GM21423 (cell line): ENCODE data around the gene TCERG1L.
"Not testable (repeated sequence)": the region's sequence is repeated elsewhere in the genome, so short reads cannot be mapped to it uniquely, and the experiment has no call there.

Experiments
- ATAC-seq: cut with Tn5 transposase; IDR thresholded peaks from one replicate; pipeline ENCODE4 v1.9.1; 2021; ENCODE audit warnings: mild to moderate bottlenecking, moderate library complexity; ENCODE audit not compliant: unreplicated experiment

The TCERG1L gene

DNA sequence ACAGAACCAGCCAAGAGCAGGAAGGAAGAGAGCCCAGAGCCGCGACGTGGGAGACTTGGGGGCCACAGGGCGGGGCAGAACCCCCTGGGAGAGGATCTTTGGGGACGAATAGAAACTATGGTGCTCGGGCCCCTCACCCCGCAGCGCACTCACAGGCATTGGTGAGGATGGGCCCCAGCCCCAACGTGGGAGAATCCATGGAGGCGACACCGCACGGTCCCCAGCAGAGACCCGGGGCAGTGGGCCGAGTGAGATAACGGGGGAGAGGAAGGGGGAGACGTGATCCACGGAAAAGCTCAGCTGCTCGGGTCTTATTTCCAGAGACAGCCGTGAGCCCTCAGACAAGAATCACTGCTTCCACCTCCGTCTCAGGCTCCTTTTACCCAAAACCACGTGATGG is 222.4 kb downstream of the TCERG1L start:
- no peak for ATAC-seq

DNA sequence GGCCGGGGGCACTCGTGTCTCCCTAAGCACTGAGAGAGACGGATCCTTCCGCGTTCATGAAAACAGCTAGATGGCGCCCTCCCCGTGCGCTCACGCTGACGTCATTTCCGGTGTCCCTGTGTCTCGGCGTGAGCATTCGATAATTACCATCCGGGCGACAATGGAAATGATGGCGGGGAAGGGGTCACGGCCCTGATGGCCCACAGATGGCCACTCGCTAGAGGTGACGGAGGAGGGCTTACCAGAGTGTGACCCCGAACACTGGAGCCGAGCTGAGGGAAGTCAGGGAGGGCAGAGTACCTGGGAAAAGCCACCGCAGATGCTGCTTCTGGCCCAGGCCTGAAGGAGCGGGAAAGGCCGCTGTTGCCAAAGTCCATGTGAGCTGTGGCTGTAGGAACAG is 222.9 kb downstream of the TCERG1L start:
- ATAC-seq = no peak

DNA sequence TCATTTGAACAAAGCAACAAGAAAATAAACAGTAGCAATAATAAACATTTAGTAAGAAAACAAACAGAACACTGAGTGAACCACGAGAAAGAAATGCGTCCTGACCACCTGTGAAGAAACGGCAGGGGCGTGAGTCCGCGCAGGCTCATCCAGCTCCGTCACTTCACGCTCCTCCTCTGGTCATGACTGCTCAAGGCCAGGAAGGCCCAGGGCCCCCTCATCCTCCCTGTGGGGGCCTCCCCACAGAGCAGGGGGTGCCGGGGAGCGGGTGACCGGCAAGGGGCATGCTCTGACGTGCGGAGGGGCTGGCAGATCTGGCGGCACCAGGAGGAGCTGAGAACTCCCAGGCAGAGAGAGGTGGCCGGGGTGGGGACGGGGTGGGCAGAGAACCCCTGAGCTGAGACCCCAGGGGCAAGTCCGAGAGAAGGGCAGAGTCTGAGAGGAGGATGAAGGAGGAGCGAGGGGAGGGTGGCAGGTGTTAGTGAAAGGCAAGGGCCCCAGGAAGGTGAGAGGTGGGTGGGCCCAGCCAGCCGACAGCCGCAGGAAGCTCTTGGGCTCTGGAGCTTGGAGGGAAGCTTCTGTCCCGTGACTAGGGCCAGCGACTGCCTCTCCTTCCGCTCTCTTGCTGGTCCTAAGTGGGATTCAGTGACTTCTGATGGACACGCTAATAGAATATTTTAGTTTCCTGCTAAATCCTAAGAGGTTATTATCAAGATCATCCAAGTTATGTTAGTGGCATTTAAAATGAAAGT is 223.9 kb downstream of the TCERG1L start:
- ATAC-seq = no peak

DNA sequence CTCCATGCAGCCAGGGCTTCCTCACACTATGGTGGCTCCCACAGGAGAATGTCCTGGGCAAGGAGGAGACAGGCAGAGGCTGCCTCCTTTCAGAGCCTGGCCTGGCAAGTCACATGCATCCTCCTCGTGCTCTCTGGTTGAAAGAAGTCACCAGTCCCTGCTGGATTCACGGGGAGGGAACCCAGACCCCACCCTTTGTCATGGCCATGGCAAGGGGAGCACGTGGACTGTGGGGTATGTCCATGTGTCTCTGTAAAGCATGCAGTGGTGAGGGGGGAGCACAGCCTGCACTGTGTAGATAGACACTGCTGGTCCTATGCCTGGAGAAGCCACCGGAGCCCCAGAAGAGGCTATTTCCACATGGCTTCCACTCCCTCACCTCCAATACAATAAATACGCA is 225.0 kb downstream of the TCERG1L start:
- ATAC-seq = no peak

DNA sequence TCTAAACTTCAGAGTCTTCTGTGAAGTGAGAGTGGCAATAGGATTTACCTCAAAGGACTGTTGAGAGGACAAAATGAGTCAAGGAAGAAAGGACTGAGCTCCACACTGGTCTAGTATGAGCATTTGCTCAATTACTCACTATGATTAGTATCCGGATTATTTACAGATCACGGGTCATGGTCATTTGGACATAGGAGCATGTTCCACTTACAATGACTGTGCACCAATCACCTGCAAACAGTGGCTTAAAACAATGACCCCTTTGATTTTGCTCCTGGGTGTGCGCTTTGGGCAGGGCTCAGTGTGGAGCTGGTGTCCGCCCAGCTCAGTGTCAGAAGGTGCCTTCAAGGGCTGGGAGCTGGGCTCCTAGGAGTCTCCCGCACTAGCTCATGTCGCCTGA is 225.4 kb downstream of the TCERG1L start:
- ATAC-seq = no peak

DNA sequence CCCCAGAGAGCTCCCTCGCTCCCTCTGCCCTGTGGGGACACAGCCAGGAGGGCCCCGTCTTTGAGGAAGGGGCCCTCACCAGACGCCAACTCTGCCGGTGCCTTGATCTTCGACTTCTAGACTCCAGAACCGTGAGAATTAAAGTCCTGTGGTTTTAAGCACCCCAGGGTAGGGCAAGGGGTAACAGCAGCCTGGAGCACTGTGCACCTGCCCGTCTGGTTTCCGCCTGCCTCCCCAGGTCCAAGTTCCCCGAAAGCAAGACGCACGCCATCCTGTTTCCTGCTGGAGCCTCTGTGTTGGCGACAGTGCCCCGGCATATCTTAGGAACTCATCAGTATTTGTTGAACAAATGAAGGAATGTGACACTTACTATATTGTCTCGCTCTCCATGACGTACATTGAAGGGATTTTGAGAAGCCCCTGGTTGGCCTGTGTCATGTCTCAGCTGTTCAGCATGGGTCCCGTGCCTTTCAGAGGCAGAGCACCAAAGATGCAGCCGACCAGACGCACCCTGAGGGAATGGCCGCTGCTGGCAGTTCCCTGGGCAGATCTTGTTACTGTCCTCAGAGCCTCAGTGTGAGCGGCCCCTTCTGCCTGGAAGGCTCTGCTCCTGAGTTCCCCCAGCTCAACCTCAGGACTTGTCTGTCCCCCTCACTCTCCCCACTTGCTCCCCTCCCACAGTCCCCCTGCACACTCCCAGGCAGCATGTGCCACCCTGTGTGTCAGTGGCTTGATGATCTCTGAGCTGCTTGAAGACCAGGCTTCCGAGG is 226.2 kb downstream of the TCERG1L start:
- no peak for ATAC-seq

DNA sequence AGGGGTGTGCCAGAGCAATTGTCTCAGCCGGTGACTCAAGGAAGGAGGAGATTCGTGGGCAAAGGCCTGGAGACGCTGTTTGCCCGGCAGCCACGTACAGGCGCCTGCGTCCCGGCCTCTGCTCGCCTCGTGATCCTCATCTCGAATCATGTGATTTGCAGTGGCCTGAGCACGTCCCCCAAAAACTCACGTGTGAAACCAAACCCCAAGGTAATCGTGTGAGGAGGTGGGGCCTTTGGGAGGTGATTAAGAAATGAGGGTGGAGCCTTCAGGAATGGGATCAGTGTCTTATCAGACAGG is 226.8 kb downstream of the TCERG1L start:
- ATAC-seq = no peak

DNA sequence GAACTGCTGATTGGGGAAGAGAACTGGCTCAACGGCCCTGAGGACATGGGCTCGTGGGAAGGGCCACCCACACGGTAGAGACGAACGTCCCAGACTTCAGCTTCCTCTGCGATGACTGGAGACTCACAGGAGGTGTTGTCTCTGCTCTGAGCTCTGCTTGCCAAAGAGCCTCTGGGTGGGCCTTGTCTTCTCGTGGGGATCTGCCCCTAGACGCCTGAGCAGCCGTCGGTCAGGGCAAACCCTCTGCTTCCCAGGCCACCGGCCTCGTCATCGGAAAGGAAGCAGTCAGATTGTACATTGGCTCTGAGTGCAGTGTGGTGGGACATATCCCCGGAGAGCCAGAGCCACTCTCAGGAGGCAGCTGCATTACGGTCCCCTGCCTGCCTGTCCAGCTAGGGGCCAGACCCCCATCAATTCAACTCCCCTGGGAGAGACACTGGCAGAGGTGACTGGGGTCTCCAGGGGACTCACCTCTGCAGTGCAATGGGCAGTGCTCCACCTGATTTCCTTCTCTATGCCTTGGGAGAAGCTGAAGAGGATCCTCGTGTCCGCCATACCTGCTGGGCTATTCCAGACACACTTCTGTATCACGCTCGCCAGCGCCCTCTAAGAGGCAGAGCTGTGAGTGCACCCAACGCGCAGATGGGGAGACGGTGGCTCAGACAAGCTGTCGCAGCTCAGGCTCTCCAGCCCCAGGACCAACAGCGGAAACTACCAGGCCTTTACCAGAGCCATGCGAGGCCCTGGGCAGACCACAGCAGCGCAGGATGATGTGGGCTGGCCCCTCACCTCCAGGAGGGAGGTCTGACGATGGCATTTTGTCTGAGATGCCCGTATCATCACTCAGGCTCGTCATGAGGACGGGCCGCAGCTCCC is 227.4 kb downstream of the TCERG1L start:
- no peak for ATAC-seq

DNA sequence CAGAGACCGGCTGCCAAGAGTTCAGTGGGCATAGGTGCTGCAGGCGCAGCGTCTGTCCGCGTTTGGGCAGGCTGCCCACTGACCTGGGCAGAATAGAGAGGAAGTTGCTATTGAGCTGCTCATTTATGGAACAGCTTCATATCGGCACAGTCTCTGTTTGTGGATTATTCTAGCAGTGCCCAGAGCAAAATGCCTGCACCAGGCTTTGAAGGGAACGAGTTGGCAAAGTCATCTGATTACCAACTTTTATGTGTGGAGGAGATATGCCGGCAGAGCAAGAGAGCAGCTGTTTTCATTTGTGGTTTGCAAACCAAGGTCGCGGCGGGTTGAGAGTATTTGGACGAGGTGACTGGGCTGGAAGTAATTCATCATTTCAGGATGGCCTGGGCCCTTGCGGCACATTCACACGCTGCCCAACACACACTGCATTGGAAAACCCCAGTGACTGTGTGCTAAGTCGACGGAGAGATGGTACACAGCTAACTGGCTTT is 228.5 kb downstream of the TCERG1L start:
- ATAC-seq = no peak

DNA sequence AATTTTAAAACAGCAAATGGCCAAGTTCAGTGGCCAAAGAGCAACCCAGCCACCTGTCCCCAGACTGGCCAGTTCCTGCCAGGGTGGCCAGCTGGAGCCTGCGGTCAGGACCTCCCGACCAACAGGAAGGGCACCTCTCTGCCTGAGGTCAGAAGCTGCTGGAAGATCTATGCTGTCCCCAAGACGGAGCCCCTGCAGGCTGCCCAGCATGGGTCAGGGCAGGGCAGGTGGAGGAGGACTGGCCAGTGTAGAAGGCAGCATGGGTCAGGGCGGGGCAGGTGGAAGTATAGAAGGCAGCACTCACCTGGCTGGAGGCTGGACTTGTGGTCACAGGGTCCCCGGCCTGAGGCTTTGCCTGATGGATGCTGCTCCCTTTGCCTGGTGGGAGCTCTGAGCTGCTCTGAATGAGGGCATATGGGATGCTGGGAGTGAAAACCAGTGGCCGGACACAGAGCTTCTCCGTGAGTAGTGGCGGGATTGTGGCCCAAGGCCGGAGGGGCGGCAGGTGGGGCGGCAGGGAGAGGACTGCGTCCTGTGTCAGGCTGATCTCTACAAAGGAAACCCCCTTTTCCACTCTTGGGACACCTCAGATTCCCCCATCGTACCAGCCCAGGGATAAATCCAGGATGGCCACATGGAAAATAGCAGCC is 229.2 kb downstream of the TCERG1L start:
- ATAC-seq = no peak

DNA sequence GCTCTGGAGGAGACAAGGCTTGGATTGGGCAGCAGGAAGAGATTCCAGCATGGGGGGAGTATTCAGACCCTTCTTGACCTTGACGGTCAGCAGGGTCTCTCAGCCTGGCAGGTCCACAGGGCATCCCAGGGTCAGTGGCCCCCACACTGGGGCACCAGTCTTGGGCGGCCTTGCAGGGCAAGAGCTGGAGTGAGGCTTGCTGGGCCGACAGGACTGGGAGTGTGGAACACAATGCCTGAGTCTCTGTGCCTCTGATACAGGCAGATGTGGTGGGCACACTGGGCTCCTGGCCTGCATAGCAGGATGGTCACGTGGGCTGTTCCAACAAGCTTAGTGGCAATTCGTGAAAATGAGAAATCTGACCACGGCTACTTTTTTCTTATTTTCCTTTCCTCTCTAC is 229.7 kb downstream of the TCERG1L start:
- ATAC-seq = no peak

DNA sequence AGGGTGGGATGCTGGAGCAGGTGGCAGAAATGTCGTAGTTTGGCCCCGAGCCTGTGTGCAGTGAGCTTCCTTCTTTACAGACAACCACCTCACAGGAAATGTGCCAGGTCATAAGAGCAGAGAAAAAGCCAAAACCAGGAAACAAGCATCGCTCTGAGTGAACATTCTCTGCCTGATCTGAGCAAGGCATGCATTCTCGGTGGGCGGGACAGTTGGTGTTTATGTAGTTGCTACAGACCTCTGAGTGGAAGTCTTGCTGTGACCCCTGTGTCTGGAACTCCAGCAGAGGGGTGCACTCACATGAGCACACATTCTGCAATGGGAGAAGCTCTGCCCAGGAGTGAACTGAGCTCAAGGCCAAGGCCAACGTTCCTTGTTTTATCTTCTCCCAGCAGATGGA is 230.1 kb downstream of the TCERG1L start:
- no peak for ATAC-seq

DNA sequence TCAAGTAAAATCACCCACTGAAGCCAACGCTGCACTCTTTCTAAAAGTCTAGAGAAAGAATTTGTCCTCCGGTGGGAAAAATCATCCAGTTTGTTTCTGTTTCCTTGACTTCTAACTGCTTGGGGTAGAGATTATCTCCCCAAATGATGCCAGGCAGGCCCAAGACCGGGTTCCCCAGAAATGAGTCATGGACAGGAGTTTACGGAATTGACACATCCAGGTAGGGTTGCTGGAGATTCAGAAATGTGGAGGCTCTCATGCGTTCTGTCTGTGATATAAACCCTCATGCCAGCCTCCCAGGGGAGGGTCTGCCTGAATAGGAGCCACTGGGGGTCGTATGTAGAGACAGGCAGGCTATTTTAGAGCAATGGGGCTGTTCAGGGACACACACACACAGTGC is 230.9 kb downstream of the TCERG1L start:
- ATAC-seq = no peak

DNA sequence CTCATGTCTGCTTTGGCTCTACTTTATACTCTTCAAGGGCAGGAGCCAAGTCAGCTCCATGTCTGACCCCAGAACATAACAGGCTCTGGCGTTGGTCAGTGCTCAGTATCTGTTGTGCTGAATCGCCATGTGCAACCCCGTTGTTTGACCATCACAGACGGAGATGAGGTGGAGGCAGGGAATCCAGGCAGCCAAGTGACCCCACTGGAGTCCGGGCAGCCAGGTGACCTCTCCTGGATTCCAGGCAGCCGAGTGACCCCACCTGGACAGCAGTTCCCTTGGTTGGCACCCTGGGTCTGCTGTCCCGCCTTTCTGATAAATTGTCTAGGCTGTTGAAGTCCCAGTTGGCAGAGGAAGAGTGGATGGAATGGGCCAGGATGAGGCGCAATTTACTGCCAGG is 232.2 kb downstream of the TCERG1L start:
- ATAC-seq = no peak

DNA sequence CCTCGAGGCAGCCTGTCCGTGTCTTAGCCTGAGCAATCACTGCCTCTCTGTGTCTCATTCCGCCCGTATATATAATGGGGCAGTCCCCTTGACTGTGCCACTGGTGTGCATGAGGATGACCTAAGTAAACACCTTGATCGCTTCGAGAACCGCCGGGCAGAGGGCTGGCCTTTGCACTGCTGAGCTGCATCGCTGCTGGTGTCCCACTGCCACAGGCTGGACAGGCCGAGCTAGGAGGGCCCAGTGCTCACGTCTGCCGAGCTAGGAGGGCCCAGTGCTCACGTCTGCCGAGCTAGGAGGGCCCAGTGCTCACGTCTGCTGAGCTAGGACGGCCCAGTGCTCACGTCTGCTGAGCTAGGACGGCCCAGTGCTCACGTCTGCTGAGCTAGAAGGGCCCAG is 232.6 kb downstream of the TCERG1L start:
- ATAC-seq = not testable (repeated sequence)

DNA sequence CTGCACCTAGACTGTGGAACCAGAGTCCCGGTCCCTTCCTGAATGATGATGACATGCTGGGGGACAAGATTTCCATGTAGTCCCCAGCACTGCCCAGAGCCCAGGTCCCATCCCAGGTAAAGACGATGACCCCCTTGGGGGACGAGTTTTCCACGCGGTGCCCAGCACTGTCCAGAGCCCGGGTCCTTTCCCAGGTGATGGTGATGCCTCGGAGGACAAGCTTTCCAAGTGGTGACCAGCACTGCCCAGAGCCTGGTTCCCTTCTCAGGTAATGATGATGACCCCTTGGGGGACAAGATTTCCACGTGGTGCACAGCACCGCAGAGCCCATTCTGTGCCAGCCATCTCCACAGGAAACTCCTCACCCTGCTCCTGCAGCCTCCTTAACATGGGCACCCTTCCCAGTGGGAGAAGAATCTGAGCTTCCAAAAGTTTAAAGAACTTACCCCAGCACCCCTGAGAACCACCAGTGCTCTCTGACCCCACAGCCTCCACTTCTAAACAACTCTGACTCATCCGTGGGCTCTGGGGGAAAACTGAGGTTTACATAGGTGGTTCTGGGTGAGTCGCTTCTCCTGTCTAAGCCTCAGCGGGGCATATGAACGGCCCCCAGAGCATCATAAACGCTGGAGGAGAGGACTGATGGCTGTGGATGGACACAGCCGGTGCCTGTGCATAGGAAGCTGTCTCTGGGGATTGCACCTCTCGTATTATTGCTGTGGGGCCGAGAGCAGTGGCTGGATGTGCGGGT is 233.2 kb downstream of the TCERG1L start:
- no peak for ATAC-seq

DNA sequence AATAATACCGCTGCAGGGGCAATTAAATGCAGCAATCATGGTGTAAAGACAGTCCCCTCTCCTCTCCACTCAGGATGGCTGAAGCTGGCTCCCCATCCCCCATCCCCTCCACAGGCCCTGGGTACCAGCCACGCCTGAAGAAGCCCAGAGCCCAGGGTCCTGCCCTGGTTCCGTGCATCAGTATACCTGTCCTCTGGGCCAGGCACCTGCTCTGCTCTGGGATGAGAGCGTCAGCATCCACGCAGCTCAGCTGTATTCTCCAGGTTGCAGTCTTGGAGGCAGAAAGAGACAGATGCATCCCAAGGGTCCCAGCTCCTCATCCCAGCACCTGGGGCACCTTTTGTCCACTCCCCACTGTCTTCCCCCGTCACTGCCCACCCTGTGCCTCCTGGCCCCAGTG is 233.8 kb downstream of the TCERG1L start:
- ATAC-seq = no peak

DNA sequence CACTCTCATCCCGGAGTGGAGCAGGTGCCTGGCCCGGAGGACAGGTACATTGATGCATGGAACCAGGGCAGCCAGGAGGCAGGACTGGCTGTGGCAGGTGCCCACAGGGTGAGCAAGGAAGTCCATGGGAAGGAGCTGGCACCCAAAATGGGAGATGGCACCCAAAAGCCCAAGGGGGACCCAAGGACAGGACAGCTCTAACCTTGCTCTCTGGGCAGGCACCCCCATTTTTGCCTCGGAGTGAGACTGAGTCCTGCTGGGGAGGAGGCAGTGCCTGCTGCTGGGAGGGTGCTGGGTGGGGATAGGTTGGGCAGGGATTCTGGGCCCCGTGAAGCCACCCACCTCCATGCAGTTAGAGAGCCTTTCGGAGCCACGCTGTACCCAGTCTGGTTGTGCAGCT is 234.5 kb downstream of the TCERG1L start:
- no peak for ATAC-seq

DNA sequence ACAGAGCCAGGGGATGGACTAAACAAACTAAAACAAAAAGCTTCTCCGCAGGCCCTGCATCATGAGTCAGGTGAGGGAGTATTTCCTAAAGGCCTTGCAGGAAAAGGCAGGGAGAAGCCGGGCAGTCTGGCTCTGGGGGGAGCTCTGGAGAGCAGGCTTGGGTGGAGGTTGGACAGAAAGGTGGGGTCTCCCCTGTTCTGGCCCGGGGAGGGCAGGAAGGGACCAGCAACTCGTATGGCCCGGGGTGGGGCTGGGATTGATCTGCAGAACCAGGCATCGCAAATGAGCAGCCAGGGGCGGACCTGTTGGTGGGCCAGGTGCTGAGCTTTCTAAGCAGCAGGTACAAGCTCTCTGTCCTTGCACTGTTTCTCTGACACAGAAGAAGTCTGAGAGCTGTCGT is 235.2 kb downstream of the TCERG1L start:
- ATAC-seq = no peak

DNA sequence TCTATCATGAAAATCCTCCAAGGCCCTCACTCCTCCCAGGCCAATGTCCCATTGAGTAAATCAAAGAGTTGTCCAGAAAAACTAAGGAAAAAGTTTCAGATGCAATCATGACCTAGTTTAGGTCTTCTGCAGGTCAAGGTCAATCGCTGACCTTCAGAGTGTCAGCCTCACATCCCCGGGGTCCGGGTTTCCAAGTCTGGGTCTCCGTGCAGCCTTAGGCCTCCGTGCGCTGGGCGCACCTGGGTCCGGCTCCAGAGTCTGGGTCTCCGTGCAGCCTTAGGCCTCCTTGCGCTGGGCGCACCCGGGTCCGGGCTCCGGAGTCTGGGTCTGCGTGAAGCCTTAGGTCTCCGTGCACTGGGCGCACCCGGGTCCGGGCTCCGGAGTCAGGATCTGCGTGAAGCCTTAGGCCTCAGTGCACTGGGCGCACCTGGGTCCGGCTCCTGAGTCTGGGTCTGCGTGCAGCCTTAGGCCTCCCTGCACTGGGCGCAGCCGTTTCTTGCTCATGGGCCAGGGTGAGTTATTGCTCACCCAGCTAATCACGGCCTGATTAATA is 236.2 kb downstream of the TCERG1L start:
- no peak for ATAC-seq
